Liver (tissue), 9 donors: ENCODE data around the gene PLXNA3. TPM values are rescaled to one million over a fixed set of nuclear protein-coding genes. Genes with fewer than 3 reads are reported as not detected.
A peak's percentile ranks its signal among the peaks of the same experiment; 100 is the strongest.

Experiments
- DNase-seq: peaks from one replicate; pipeline ENCODE4 v3.0.0-alpha.2; 2017; ENCODE audit warnings: low spot score
- H3K27ac ChIP-seq, 2 donors: one replicate each; pipeline ENCODE4 v1.7.0; 2013; ENCODE audit warnings: inconsistent platforms in 2 of 2, low read length in 2 of 2, control low read depth in 1 of 2, low read depth in 1 of 2, mild to moderate bottlenecking in 1 of 2
- H3K27me3 ChIP-seq, 4 donors: one replicate each; pipeline versions ENCODE4 v1.6.1 to v1.7.0; 2013; ENCODE audit warnings: low read length in 3 of 4, inconsistent platforms in 1 of 4, mild to moderate bottlenecking in 1 of 4, moderate library complexity in 1 of 4; ENCODE audit not compliant: control insufficient read depth in 4 of 4, insufficient read depth in 4 of 4
- H3K36me3 ChIP-seq, 4 donors: one replicate each; pipeline versions ENCODE4 v1.6.1 to v1.7.0; 2013; ENCODE audit warnings: low read length in 3 of 4, mild to moderate bottlenecking in 3 of 4, low read depth in 1 of 4, moderate library complexity in 1 of 4; ENCODE audit not compliant: control insufficient read depth in 4 of 4, insufficient read depth in 3 of 4
- H3K4me1 ChIP-seq, 4 donors: one replicate each; pipeline versions ENCODE4 v1.6.1 to v1.7.0; 2013; ENCODE audit warnings: low read length in 3 of 4, mild to moderate bottlenecking in 3 of 4, moderate library complexity in 1 of 4; ENCODE audit not compliant: control insufficient read depth in 4 of 4, insufficient read depth in 4 of 4
- H3K4me3 ChIP-seq, 3 donors: one replicate each; pipeline versions ENCODE4 v1.6.1 to v1.7.0; 2013; ENCODE audit warnings: low read length in 3 of 3, control low read depth in 1 of 3, low read depth in 1 of 3, mild to moderate bottlenecking in 1 of 3
- H3K9ac ChIP-seq, 2 donors: one replicate each; pipeline ENCODE4 v1.7.0; 2013; ENCODE audit warnings: low read length in 2 of 2, mild to moderate bottlenecking in 2 of 2, moderate library complexity in 2 of 2, control low read depth in 1 of 2, low read depth in 1 of 2
- H3K9me3 ChIP-seq, 4 donors: one replicate each; pipeline versions ENCODE4 v1.6.1 to v1.7.0; 2013; ENCODE audit warnings: low read length in 3 of 4; ENCODE audit not compliant: control insufficient read depth in 4 of 4
- ATF3 ChIP-seq: IDR thresholded peaks from 2 replicates; pipeline ENCODE4 v1.6.1; 2016; ENCODE audit warnings: antibody characterized with exemption
- CTCF ChIP-seq: fragments of 150-350 bp; IDR thresholded peaks from 2 replicates; pipeline ENCODE4 v1.5.1; 2017; ENCODE audit warnings: improper control_type of control experiment, low read depth, low read length; ENCODE audit not compliant: missing input control
- EGR1 ChIP-seq, 2 donors: IDR thresholded peaks; 2 replicates each; pipeline ENCODE4 v1.6.1; 2016 to 2018; ENCODE audit warnings: antibody characterized with exemption in 2 of 2, low read depth in 2 of 2
- FOXA2 ChIP-seq: IDR thresholded peaks from 2 replicates; pipeline ENCODE4 v1.6.1; 2016; ENCODE audit warnings: antibody characterized with exemption
- GABPA ChIP-seq, 2 donors: IDR thresholded peaks in 1 of 2; conservative IDR thresholded peaks in 1 of 2; 2 replicates each; pipeline ENCODE4 v1.6.1; 2016; ENCODE audit warnings: antibody characterized with exemption in 2 of 2, mild to moderate bottlenecking in 1 of 2, moderate library complexity in 1 of 2
- HNF4A ChIP-seq, 2 donors: conservative IDR thresholded peaks; 2 replicates each; pipeline ENCODE4 v1.6.1; 2016; ENCODE audit warnings: antibody characterized with exemption in 2 of 2, mild to moderate bottlenecking in 2 of 2
- HNF4G ChIP-seq: IDR thresholded peaks from 2 replicates; pipeline ENCODE4 v1.6.1; 2016; ENCODE audit warnings: antibody characterized with exemption
- JUND ChIP-seq, 2 donors: IDR thresholded peaks; 2 replicates each; pipeline ENCODE4 v1.6.1; 2016; ENCODE audit warnings: antibody characterized with exemption in 2 of 2
- NR2F2 ChIP-seq: IDR thresholded peaks from 2 replicates; pipeline ENCODE4 v1.6.1; 2016; ENCODE audit warnings: antibody characterized with exemption
- RAD21 ChIP-seq, 2 donors: IDR thresholded peaks; 2 replicates each; pipeline ENCODE4 v1.6.1; 2016; ENCODE audit warnings: antibody characterized with exemption in 2 of 2, mild to moderate bottlenecking in 2 of 2
- REST ChIP-seq: IDR thresholded peaks from 2 replicates; pipeline ENCODE4 v1.6.1; 2016; ENCODE audit warnings: antibody characterized with exemption, mild to moderate bottlenecking
- RXRA ChIP-seq, 2 donors: IDR thresholded peaks; 2 replicates each; pipeline ENCODE4 v1.6.1; 2017 to 2018; ENCODE audit warnings: antibody characterized with exemption in 2 of 2, mild to moderate bottlenecking in 1 of 2
- SP1 ChIP-seq: IDR thresholded peaks from 2 replicates; pipeline ENCODE4 v1.6.1; 2018; ENCODE audit warnings: antibody characterized with exemption, mild to moderate bottlenecking
- TAF1 ChIP-seq: conservative IDR thresholded peaks from 2 replicates; pipeline ENCODE4 v1.6.1; 2016; ENCODE audit warnings: antibody characterized with exemption, mild to moderate bottlenecking
- YY1 ChIP-seq: IDR thresholded peaks from 2 replicates; pipeline ENCODE4 v1.6.1; 2016; ENCODE audit warnings: antibody characterized with exemption, mild to moderate bottlenecking
- WGBS: extraction: QIAGEN DNeasy Blood & Tissue Kit; methylation state at CpG from one replicate; pipeline ENCODE4 v1.1.7; 2013; 5-methylcytosine and 5-hydroxymethylcytosine counted together
- polyA plus RNA-seq, 2 donors: library from polyadenylated mRNA; stranded (reverse) in 1 of 2; unstranded in 1 of 2; fragments of 200-250 nt in 1 of 2; fragments of >200 nt in 1 of 2; fragmentation: Nextera tagmentation in 1 of 2; extraction: Ambion mirVana in 1 of 2; gene quantifications; one replicate each; pipeline versions ENCODE4 v1.2.1 to v1.2.3, GENCODE V29; 2013 to 2015
- total RNA-seq, 2 donors: library from RNA; depleted of rRNA; stranded (reverse); fragments of >200 nt; gene quantifications; one replicate each; pipeline ENCODE4 v1.2.3, GENCODE V29; 2014
- TF ChIP-seq, protein P1 (sequence below): IDR thresholded peaks from 2 replicates; pipeline ENCODE4 v1.6.1; 2016; ENCODE audit warnings: antibody characterized with exemption
- TF ChIP-seq, protein P2 (sequence below): IDR thresholded peaks from 2 replicates; pipeline ENCODE4 v1.6.1; 2016; ENCODE audit warnings: antibody characterized with exemption
- donor health status: healthy.
- donor health status: healthy.
- donor health status: healthy.
- donor health status: healthy.
- donor health status: healthy.

The PLXNA3 gene
- total and polyA plus RNA-seq, 4 donors: 1.1 to 1.7 (median 1.5) TPM

- Histone ChIP-seq H3K4me1 (peaks cover 11 to 36% (median 20%) of the 10 kb centered on the region in 4 donors), H3K27ac (peak within 1 kb of the TSS; percentile 73 to 78), H3K4me3 (peak within 1 kb of the TSS; percentile 59 to 86 (median 78)), H3K9me3 (no peaks in the 10 kb centered on the region), H3K27me3 (no peaks in the 10 kb centered on the region), H3K9ac (peak within 1 kb of the TSS; percentile 20 to 31), H3K36me3 (peaks cover 0 to 6% (median 2%) of the 10 kb centered on the region in 4 donors)
- peak; percentile 62 for DNase-seq
- TF ChIP-seq, protein P1, sequence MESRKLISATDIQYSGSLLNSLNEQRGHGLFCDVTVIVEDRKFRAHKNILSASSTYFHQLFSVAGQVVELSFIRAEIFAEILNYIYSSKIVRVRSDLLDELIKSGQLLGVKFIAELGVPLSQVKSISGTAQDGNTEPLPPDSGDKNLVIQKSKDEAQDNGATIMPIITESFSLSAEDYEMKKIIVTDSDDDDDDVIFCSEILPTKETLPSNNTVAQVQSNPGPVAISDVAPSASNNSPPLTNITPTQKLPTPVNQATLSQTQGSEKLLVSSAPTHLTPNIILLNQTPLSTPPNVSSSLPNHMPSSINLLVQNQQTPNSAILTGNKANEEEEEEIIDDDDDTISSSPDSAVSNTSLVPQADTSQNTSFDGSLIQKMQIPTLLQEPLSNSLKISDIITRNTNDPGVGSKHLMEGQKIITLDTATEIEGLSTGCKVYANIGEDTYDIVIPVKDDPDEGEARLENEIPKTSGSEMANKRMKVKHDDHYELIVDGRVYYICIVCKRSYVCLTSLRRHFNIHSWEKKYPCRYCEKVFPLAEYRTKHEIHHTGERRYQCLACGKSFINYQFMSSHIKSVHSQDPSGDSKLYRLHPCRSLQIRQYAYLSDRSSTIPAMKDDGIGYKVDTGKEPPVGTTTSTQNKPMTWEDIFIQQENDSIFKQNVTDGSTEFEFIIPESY: no peak
- no peak for TF ChIP-seq GABPA (IDR thresholded peaks at IDR 0.05 in 1 of 2, conservative IDR thresholded peaks at IDR 0.05 in 1 of 2)
- TF ChIP-seq YY1: no peak
- TF ChIP-seq, protein P2, sequence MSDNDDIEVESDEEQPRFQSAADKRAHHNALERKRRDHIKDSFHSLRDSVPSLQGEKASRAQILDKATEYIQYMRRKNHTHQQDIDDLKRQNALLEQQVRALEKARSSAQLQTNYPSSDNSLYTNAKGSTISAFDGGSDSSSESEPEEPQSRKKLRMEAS: no peak
- no peak for TF ChIP-seq JUND (IDR thresholded peaks at IDR 0.05)
- TF ChIP-seq RAD21 (IDR thresholded peaks at IDR 0.05): no peak
- TF ChIP-seq CTCF: no peak
- WGBS: 2% methylated on average over 94 of the region's 95 CpGs
These were observed 28.5 kb downstream of the PLXNA3 start, which contains the start of gene UBL4A for GRCh38 chrX:154486396-154487207. UBL4A (minus strand) TSS chrX:154486615; CDS start chrX:154486584, 31 bp downstream.

DNA sequence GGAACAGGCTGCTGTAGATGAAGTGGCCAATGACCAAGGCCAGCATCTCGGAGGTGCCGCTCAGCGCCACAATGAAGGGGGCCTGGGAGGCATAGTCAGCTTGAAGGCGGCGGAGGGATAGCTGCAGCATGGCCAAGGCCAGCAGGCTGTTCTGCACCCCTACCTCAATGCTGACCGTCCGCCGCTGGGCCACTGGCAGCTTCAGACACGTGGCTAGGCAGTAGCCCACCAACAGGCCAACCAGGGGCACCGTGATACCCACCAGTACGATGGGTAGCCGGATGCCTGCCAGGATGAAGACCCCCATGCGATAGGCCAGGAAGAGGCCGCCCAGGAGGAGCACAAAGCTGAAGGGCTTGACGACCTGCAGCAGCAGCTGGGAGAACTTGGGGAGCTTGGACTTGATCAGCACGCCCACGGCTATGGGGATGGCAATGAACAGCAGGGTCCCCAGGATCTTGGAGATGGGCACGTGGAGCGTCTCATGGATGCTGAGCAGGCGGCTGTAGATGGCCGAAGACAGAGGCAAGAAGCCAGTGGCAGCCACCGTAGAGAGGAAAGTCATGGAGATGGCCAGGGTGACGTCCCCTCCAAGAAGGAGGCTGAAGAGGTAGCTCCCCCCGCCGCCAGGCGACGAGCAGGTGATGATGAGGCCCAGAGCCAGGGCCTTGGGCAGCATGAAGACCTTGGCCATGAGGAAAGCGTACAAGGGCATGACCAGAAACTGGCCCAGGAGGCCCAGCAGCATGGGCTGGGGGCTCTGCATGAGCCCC, 29.6 kb downstream of the PLXNA3 start:
- Histone ChIP-seq H3K36me3 (peaks cover 0 to 6% (median 2%) of the 10 kb centered on the region in 4 donors), H3K4me3 (no peak overlapping the region), H3K27ac (no peak overlapping the region), H3K27me3 (no peaks in the 10 kb centered on the region), H3K4me1 (peaks cover 11 to 36% (median 20%) of the 10 kb centered on the region in 4 donors), H3K9me3 (no peaks in the 10 kb centered on the region), H3K9ac (no peak overlapping the region)
- 96% methylated on average over 28 of the region's 28 CpGs for WGBS
- DNase-seq: no peak
- no peak for TF ChIP-seq GABPA (IDR thresholded peaks at IDR 0.05 in 1 of 2, conservative IDR thresholded peaks at IDR 0.05 in 1 of 2)
- no peak for TF ChIP-seq ATF3
- TF ChIP-seq, protein P2: no peak
- TF ChIP-seq HNF4A (conservative IDR thresholded peaks at IDR 0.05): no peak
- no peak for TF ChIP-seq NR2F2
- TF ChIP-seq YY1: no peak
- TF ChIP-seq FOXA2: no peak
- no peak for TF ChIP-seq REST
- TF ChIP-seq TAF1: no peak
- TF ChIP-seq HNF4G: no peak
- no peak for TF ChIP-seq EGR1 (IDR thresholded peaks at IDR 0.05; ENCODE audit: low read depth in 2 of 2)
- TF ChIP-seq, protein P1: no peak
- TF ChIP-seq SP1: no peak
- TF ChIP-seq RXRA (IDR thresholded peaks at IDR 0.05): no peak
